ENCODE results near the gene PSMA2. TPM values are rescaled to one million over a fixed set of nuclear protein-coding genes. Genes with fewer than 3 reads are reported as not detected.
A peak's percentile ranks its signal among the peaks of the same experiment; 100 is the strongest.
"Not testable (repeated sequence)": the region's sequence is repeated elsewhere in the genome, so short reads cannot be mapped to it uniquely, and the experiment has no call there.

Gene PSMA2
- total RNA-seq, 2 experiments from 2014 or later: 193 to 197 TPM

- no peaks in the 10 kb centered on the region for H3K36me3 Mint-ChIP-seq (ENCODE audit: low read depth)
- intact Hi-C loops (cut with micrococcal nuclease): loop anchor here (10.0 kb wide), 1 partner anchor 942 kb away; no protein-coding TSS in a partner anchor
- H3K9me3 Mint-ChIP-seq: no peaks in the 10 kb centered on the region
- ChIA-PET POLR2A (interaction anchor here (1.4 to 1.7 kb wide), 2 partner anchors 9 to 24 kb away, joined by 3 to 6 read pairs; no protein-coding TSS in a partner anchor), CTCF (interaction anchor here (0.8 to 3.2 kb wide), 8 partner anchors 9 to 946 kb away, joined by 3 to 21 read pairs (median 3); partner anchors contain the start of gene C7orf25)
- no peak for ATAC-seq
- DNase-seq: no peak
- peaks cover 20% of the 10 kb centered on the region for H3K4me1 Mint-ChIP-seq (ENCODE audit: low read depth)
- peaks cover 1% of the 10 kb centered on the region for H3K27me3 Mint-ChIP-seq
- peak overlapping the region; percentile 80 for H3K4me3 Mint-ChIP-seq
- no peak for TF ChIP-seq CTCF (IDR thresholded peaks at IDR 0.05)
- no peak overlapping the region for H3K27ac Mint-ChIP-seq
Measured at GRCh38 chr7:42886893-42887505, 45.0 kb downstream of the PSMA2 start.

GRCh38 chr7:42886129-42886528 is 45.8 kb downstream of the PSMA2 start:
- TF ChIP-seq CTCF (IDR thresholded peaks at IDR 0.05): peak; percentile 55
- Mint-ChIP-seq H3K4me3 (no peak overlapping the region), H3K36me3 (ENCODE audit: low read depth) (no peaks in the 10 kb centered on the region), H3K9me3 (no peaks in the 10 kb centered on the region), H3K27me3 (peaks cover 1% of the 10 kb centered on the region), H3K4me1 (ENCODE audit: low read depth) (peaks cover 20% of the 10 kb centered on the region), H3K27ac (no peak overlapping the region)
- CTCF ChIA-PET: interaction anchor here (0.9 to 3.2 kb wide), 4 partner anchors 8 to 946 kb away, joined by 3 to 21 read pairs (median 3); no protein-coding TSS in a partner anchor
- intact Hi-C loops (cut with micrococcal nuclease): loop anchor here (10.0 kb wide), 1 partner anchor 941 kb away; no protein-coding TSS in a partner anchor
- POLR2A ChIA-PET: interaction anchor here (1.7 kb wide), 1 partner anchor 24 kb away, joined by 6 read pairs; no protein-coding TSS in a partner anchor
- DNase-seq (no peak), ATAC-seq (no peak)

GRCh38 chr7:42885183-42885582 is 46.8 kb downstream of the PSMA2 start:
- ATAC-seq; H3K9me3 Mint-ChIP-seq; H3K27ac Mint-ChIP-seq; H3K27me3 Mint-ChIP-seq; H3K4me3 Mint-ChIP-seq; CTCF ChIA-PET; H3K36me3 Mint-ChIP-seq (ENCODE audit: low read depth); DNase-seq: not testable (repeated sequence)
- intact Hi-C loops (cut with micrococcal nuclease): loop anchor here (10.0 kb wide), 1 partner anchor 940 kb away; no protein-coding TSS in a partner anchor
- peaks cover 20% of the 10 kb centered on the region for H3K4me1 Mint-ChIP-seq (ENCODE audit: low read depth)
- POLR2A ChIA-PET: interaction anchor here (0.7 kb wide), 1 partner anchor 8 kb away, joined by 3 read pairs; no protein-coding TSS in a partner anchor

- POLR2A ChIA-PET: no interaction called here
- intact Hi-C loops (cut with micrococcal nuclease): loop anchor here (10.0 kb wide), 1 partner anchor 939 kb away; no protein-coding TSS in a partner anchor
- no peak for DNase-seq
- no peak for ATAC-seq
- H3K27ac Mint-ChIP-seq: no peak overlapping the region
- CTCF ChIA-PET: no interaction called here
- peaks cover 2% of the 10 kb centered on the region for H3K27me3 Mint-ChIP-seq
- no peaks in the 10 kb centered on the region for H3K36me3 Mint-ChIP-seq (ENCODE audit: low read depth)
- no peaks in the 10 kb centered on the region for H3K9me3 Mint-ChIP-seq
- no peak overlapping the region for H3K4me3 Mint-ChIP-seq
- peaks cover 18% of the 10 kb centered on the region for H3K4me1 Mint-ChIP-seq (ENCODE audit: low read depth)
- TF ChIP-seq CTCF (IDR thresholded peaks at IDR 0.05): no peak
Measured at GRCh38 chr7:42883950-42884349, 48.0 kb downstream of the PSMA2 start.

- DNase-seq: no peak
- intact Hi-C loops (cut with micrococcal nuclease): loop anchor here (10.0 kb wide), 1 partner anchor 936 kb away; no protein-coding TSS in a partner anchor
- Mint-ChIP-seq H3K27me3 (peaks cover 6% of the 10 kb centered on the region), H3K27ac (no peak overlapping the region), H3K9me3 (no peaks in the 10 kb centered on the region), H3K4me3 (no peak overlapping the region), H3K4me1 (ENCODE audit: low read depth) (no peaks in the 10 kb centered on the region), H3K36me3 (ENCODE audit: low read depth) (no peaks in the 10 kb centered on the region)
- CTCF ChIA-PET: interaction anchor here (1.0 to 1.4 kb wide), 2 partner anchors 37 to 113 kb away, joined by 3 to 4 read pairs; no protein-coding TSS in a partner anchor
- no peak for TF ChIP-seq CTCF (IDR thresholded peaks at IDR 0.05)
- POLR2A ChIA-PET: no interaction called here
- no peak for ATAC-seq
Measured at GRCh38 chr7:42880392-42880791, 51.6 kb downstream of the PSMA2 start.

Data from activated CD8-positive, alpha-beta T cell treated with anti-CD3 and anti-CD28 coated beads for 36 hours (primary cell).